Sigmoid colon (tissue), 7 donors: ENCODE results near the gene PAQR7. TPM values are rescaled to one million over a fixed set of nuclear protein-coding genes. Genes with fewer than 3 reads are reported as not detected.

Source experiments
- DNase-seq: peaks from one replicate; pipeline ENCODE4 v3.0.0-alpha.2; 2019
- H3K27ac ChIP-seq, 4 donors: fragments of 200-600 bp; sonication (generic); one replicate each; pipeline ENCODE4 v1.5.1; 2016 to 2019; ENCODE audit warnings: mild to moderate bottlenecking in 1 of 4
- H3K27me3 ChIP-seq, 3 donors: fragments of 200-600 bp; sonication (generic); one replicate each; pipeline ENCODE4 v1.5.1; 2019; ENCODE audit warnings: mild to moderate bottlenecking in 1 of 3
- H3K36me3 ChIP-seq, 4 donors: fragments of 200-600 bp; sonication (generic); one replicate each; pipeline ENCODE4 v1.5.1; 2016 to 2019
- H3K4me1 ChIP-seq, 4 donors: fragments of 200-600 bp; sonication (generic); one replicate each; pipeline ENCODE4 v1.5.1; 2017 to 2019
- H3K4me3 ChIP-seq, 4 donors: fragments of 200-600 bp; sonication (generic); one replicate each; pipeline ENCODE4 v1.5.1; 2017 to 2019; ENCODE audit warnings: mild to moderate bottlenecking in 2 of 4, moderate library complexity in 1 of 4
- H3K9me3 ChIP-seq, 4 donors: fragments of 200-600 bp in 3 of 4; sonication (generic) in 3 of 4; one replicate each; pipeline versions ENCODE4 v1.5.1 to v1.6.1; 2013 to 2019
- EP300 ChIP-seq, 4 donors: sonication (generic); formaldehyde crosslinking; IDR thresholded peaks; one replicate each; pipeline ENCODE4 v1.6.1; 2017; ENCODE audit warnings: antibody characterized with exemption in 4 of 4
- POLR2A ChIP-seq, 2 donors: fragments of 450-650 bp; IDR thresholded peaks; one replicate each; pipeline ENCODE4 v1.6.1; 2016; ENCODE audit warnings: antibody characterized with exemption in 2 of 2, mild to moderate bottlenecking in 2 of 2, moderate library complexity in 2 of 2
- POLR2AphosphoS5 ChIP-seq, 4 donors: sonication (generic); formaldehyde crosslinking; IDR thresholded peaks; one replicate each; pipeline ENCODE4 v1.6.1; 2017; ENCODE audit warnings: antibody characterized with exemption in 4 of 4
- WGBS, 2 donors: extraction: QIAGEN DNeasy Blood & Tissue Kit; methylation state at CpG; one replicate each; pipeline ENCODE4 v1.1.7; 2013; 5-methylcytosine and 5-hydroxymethylcytosine counted together
- intact Hi-C: fragments of 100-400 bp; cut with DNase I; formaldehyde crosslinking; loops from one replicate; pipeline ENCODE4 v1.15.1; 2023
- polyA plus RNA-seq, 3 donors: library from polyadenylated mRNA; stranded (reverse); fragments of 200-250 nt; gene quantifications; one replicate each; pipeline ENCODE4 v1.2.3, GENCODE V29; 2013
- total RNA-seq, 4 donors: library from RNA; depleted of rRNA; stranded (reverse); fragments of >200 nt; gene quantifications; one replicate each; pipeline ENCODE4 v1.1.0, GENCODE V29; 2016
- TF ChIP-seq, protein P1 (sequence below), 4 experiments: fragments of 450-650 bp in 3 of 4; fragments of 200-600 bp in 1 of 4; IDR thresholded peaks; one replicate each; pipeline ENCODE4 v1.5.1; 2016 to 2019; ENCODE audit warnings: antibody characterized with exemption in 4 of 4, mild to moderate bottlenecking in 3 of 4, moderate library complexity in 2 of 4
- donor health status: healthy with polysubstance abuse.
- donor health status: Bipolar disorder and iron deficiency.
- donor health status: healthy.

Gene PAQR7
- total and polyA plus RNA-seq, 7 donors = 0.92 to 9.4 (median 4.3) TPM

DNA sequence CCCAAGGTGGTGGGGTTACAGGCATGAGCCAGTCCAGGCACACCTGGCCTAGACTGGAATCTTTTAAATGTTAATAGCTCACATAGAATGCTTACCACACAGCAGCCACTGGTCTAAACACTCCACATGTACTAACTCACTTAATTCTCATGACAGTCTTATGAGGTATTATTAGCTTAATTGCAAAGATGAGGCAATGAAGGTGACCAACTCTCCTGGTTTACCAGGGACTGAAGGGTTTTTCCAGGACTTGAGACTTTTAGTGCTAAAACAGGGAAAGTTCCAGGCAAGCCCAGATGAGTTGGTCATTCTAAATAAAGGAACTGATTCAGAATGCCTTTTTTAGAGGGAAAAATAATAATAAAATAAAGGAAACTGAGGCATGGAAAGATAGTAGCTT, 37.7 kb upstream of the PAQR7 start:
- H3K4me1 ChIP-seq = no peaks in the 10 kb centered on the region
- intact Hi-C loops = no loop called here
- no peaks in the 10 kb centered on the region for H3K9me3 ChIP-seq
- TF ChIP-seq, protein P1, sequence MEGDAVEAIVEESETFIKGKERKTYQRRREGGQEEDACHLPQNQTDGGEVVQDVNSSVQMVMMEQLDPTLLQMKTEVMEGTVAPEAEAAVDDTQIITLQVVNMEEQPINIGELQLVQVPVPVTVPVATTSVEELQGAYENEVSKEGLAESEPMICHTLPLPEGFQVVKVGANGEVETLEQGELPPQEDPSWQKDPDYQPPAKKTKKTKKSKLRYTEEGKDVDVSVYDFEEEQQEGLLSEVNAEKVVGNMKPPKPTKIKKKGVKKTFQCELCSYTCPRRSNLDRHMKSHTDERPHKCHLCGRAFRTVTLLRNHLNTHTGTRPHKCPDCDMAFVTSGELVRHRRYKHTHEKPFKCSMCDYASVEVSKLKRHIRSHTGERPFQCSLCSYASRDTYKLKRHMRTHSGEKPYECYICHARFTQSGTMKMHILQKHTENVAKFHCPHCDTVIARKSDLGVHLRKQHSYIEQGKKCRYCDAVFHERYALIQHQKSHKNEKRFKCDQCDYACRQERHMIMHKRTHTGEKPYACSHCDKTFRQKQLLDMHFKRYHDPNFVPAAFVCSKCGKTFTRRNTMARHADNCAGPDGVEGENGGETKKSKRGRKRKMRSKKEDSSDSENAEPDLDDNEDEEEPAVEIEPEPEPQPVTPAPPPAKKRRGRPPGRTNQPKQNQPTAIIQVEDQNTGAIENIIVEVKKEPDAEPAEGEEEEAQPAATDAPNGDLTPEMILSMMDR (IDR thresholded peaks at IDR 0.05) = no peak
- no peak for TF ChIP-seq EP300 (IDR thresholded peaks at IDR 0.05)
- no peak for TF ChIP-seq POLR2A (IDR thresholded peaks at IDR 0.05)
- TF ChIP-seq POLR2AphosphoS5 (IDR thresholded peaks at IDR 0.05) = no peak
- H3K36me3 ChIP-seq = no peaks in the 10 kb centered on the region
- H3K27me3 ChIP-seq = no peaks in the 10 kb centered on the region
- no peak for DNase-seq
- H3K27ac ChIP-seq = no peak overlapping the region
- H3K4me3 ChIP-seq = no peak overlapping the region

DNA sequence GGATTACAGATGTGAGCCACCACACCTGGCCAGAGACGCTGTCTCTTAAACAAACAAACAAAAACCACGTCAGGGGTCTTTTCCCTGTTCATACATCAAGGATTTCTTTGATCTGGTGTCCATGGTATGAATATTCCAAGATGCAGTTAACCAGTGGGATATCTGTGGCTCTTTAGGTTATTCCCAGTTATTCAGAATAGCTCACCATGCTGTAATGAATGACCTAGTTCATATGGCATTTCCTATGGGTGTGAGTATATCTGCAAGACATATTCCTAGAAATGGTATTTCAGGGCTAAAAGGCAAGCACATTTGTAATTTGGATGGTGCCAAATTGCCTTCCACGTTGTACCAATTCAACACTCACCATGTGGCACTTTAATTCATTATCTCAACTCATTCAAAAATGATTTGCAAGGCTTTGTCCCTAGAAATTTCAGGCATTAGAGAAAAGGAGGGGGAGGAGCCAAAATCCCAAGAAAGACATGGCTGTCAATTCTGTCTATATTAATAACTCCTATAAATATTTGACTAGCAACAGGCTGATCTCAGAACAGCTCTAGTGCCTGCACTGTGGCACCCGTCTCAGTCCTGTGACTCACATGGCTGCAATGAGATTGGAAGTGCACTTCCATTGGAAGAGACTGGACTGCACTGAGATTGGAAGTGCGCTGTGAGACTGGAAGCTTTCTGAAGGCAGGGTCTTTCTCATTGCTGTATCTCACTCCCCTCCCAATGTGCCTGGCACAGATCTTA, 36.7 kb upstream of the PAQR7 start:
- Histone ChIP-seq H3K4me3 (no peak overlapping the region), H3K27me3 (no peaks in the 10 kb centered on the region), H3K27ac (no peak overlapping the region), H3K4me1 (no peaks in the 10 kb centered on the region), H3K9me3 (no peaks in the 10 kb centered on the region), H3K36me3 (no peaks in the 10 kb centered on the region)
- intact Hi-C loops = no loop called here
- TF ChIP-seq POLR2A (IDR thresholded peaks at IDR 0.05) (no peak), EP300 (IDR thresholded peaks at IDR 0.05) (no peak), POLR2AphosphoS5 (IDR thresholded peaks at IDR 0.05) (no peak)
- TF ChIP-seq, protein P1 (IDR thresholded peaks at IDR 0.05) = no peak
- WGBS, 2 donors = 85 to 91% methylated on average over 5 of the region's 5 CpGs
- no peak for DNase-seq

DNA sequence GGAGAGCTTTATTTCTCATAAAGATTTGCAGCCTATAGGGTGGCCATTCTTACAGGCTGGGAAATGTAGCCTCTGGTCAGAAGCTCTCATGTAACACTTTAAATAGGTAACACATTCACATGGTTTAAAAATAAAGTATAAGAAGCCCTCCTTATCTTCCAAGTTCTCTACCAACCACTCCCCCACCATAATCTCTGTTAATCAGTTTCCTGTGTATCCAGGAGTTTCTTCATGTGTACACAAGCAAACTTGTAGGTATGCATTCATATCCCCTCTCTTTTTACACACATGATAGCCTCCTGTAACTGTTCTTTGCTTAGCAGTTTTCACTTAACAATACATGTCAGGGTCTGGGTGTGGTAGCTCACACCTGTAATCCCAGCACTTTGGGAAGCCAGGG, 35.7 kb upstream of the PAQR7 start:
- no peaks in the 10 kb centered on the region for H3K9me3 ChIP-seq
- intact Hi-C loops = no loop called here

DNA sequence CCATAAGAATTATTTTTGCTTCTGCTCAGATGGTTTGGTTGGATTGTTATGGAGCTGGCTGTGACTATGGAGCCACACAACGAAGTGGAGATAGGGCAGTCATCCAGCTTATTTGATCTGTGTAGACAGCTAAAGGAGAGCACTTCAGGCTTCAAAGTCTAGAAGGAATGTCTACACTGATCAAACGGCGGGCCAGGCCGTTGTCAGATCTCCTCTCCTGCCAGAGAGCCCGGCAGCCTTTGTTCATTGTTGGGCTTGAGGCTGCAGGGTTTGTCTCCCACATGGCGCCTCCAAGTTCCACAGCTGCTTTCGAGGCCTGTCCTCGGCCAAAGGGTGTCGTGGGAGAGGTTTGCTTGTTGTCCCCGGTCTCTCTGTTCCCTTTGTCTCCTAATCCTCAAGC, 33.5 kb upstream of the PAQR7 start:
- Histone ChIP-seq H3K27me3 (no peaks in the 10 kb centered on the region), H3K4me3 (no peak overlapping the region), H3K36me3 (no peaks in the 10 kb centered on the region), H3K4me1 (peaks cover 0 to 24% (median 19%) of the 10 kb centered on the region in 4 donors), H3K27ac (no peak overlapping the region), H3K9me3 (no peaks in the 10 kb centered on the region)
- no peak for DNase-seq
- intact Hi-C loops = no loop called here
- WGBS, 2 donors = 70 to 80% methylated on average over 10 of the region's 10 CpGs
- TF ChIP-seq POLR2A (IDR thresholded peaks at IDR 0.05) (no peak), POLR2AphosphoS5 (IDR thresholded peaks at IDR 0.05) (no peak), EP300 (IDR thresholded peaks at IDR 0.05) (no peak)
- TF ChIP-seq, protein P1 (IDR thresholded peaks at IDR 0.05) = no peak

More for the DNA sequence above, 35.7 kb upstream of the PAQR7 start:
- DNase-seq = no peak
- no peak overlapping the region for H3K27ac ChIP-seq
- no peaks in the 10 kb centered on the region for H3K27me3 ChIP-seq
- TF ChIP-seq, protein P1 (IDR thresholded peaks at IDR 0.05) = no peak
- TF ChIP-seq EP300 (IDR thresholded peaks at IDR 0.05) (no peak), POLR2A (IDR thresholded peaks at IDR 0.05) (no peak), POLR2AphosphoS5 (IDR thresholded peaks at IDR 0.05) (no peak)
- H3K36me3 ChIP-seq = no peaks in the 10 kb centered on the region
- H3K4me1 ChIP-seq = peaks cover 0 to 9% (median 6%) of the 10 kb centered on the region in 4 donors
- no peak overlapping the region for H3K4me3 ChIP-seq

DNA sequence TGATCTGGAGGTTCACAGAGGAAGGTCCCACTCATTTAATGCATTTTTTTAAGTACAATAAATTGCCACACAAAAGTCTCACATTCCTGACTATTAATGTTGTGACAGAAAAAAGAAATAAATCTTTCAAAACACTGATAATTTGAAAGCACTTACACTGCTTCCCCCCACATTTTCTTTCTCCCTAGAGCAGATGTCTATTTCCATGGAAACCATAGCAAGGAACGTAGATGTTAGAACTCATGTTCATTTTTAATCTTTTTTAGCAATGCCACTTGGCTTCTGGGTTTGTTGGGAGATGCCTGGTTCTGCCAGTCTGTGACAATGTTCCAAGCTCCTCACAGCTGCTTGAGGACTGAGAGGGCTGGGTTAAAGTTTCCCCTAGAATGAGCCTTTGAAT, 32.7 kb upstream of the PAQR7 start:
- TF ChIP-seq POLR2AphosphoS5 (IDR thresholded peaks at IDR 0.05) (no peak), EP300 (IDR thresholded peaks at IDR 0.05) (no peak), POLR2A (IDR thresholded peaks at IDR 0.05) (no peak)
- TF ChIP-seq, protein P1 (IDR thresholded peaks at IDR 0.05) = no peak
- Histone ChIP-seq H3K36me3 (no peaks in the 10 kb centered on the region), H3K27me3 (no peaks in the 10 kb centered on the region), H3K27ac (no peak overlapping the region), H3K4me1 (peaks cover 0 to 29% (median 20%) of the 10 kb centered on the region in 4 donors), H3K9me3 (no peaks in the 10 kb centered on the region), H3K4me3 (no peak overlapping the region)
- 74 to 81% methylated on average over 1 of the region's 1 CpG for WGBS, 2 donors
- intact Hi-C loops = no loop called here
- DNase-seq = no peak
